PFSK-1 (cell line): ENCODE results near the gene HS2ST1.

ENCODE experiments used
- POLR2AphosphoS5 ChIP-seq: IDR thresholded peaks from 2 replicates; pipeline ENCODE4 v1.6.1; 2012; ENCODE audit warnings: low read depth, mild to moderate bottlenecking, control low read depth, low read length, moderate library complexity
- TAF1 ChIP-seq: IDR thresholded peaks from 2 replicates; pipeline ENCODE4 v1.6.1; 2012; ENCODE audit warnings: low read length, control low read depth, borderline replicate concordance; ENCODE audit not compliant: insufficient read depth
- TF ChIP-seq, protein P1 (sequence below), 2 experiments: IDR thresholded peaks; 2 replicates each; pipeline versions ENCODE4 v1.6.1 to v1.8.0; 2011 to 2012; ENCODE audit warnings: low read depth in 2 of 2, low read length in 2 of 2, control low read depth in 1 of 2, inconsistent platforms in 1 of 2, mild to moderate bottlenecking in 1 of 2, moderate library complexity in 1 of 2; ENCODE audit not compliant: insufficient read depth in 1 of 2

DNA sequence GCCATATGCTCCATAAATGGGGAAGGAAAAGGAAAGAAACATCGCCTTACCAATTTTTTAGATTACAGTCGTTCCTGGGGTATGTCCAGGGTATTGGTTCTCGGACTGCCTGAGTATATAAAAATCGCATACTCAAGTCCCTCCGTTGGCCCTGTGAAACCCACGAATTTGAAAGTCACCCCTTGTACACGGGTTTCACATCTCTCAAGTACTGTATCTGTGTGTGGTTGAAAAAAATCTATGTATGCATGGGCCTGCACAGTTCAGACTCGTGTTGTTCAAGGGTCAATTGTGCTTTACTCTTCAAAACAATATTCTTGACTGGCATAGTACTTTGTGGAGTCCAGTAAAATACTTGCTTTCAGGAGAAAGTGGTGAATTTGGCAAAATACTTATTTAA is 171.7 kb downstream of the HS2ST1 start:
- no peak for TF ChIP-seq POLR2AphosphoS5
- TF ChIP-seq TAF1: no peak
- TF ChIP-seq, protein P1, sequence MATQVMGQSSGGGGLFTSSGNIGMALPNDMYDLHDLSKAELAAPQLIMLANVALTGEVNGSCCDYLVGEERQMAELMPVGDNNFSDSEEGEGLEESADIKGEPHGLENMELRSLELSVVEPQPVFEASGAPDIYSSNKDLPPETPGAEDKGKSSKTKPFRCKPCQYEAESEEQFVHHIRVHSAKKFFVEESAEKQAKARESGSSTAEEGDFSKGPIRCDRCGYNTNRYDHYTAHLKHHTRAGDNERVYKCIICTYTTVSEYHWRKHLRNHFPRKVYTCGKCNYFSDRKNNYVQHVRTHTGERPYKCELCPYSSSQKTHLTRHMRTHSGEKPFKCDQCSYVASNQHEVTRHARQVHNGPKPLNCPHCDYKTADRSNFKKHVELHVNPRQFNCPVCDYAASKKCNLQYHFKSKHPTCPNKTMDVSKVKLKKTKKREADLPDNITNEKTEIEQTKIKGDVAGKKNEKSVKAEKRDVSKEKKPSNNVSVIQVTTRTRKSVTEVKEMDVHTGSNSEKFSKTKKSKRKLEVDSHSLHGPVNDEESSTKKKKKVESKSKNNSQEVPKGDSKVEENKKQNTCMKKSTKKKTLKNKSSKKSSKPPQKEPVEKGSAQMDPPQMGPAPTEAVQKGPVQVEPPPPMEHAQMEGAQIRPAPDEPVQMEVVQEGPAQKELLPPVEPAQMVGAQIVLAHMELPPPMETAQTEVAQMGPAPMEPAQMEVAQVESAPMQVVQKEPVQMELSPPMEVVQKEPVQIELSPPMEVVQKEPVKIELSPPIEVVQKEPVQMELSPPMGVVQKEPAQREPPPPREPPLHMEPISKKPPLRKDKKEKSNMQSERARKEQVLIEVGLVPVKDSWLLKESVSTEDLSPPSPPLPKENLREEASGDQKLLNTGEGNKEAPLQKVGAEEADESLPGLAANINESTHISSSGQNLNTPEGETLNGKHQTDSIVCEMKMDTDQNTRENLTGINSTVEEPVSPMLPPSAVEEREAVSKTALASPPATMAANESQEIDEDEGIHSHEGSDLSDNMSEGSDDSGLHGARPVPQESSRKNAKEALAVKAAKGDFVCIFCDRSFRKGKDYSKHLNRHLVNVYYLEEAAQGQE (IDR thresholded peaks at IDR 0.05; ENCODE audit: insufficient read depth in 1 of 2, low read depth in 2 of 2, low read length in 2 of 2): no peak
